Measurements from ENCODE around the gene INTS2. TPM values are rescaled to one million over a fixed set of nuclear protein-coding genes. Genes with fewer than 3 reads are reported as not detected.
A peak's percentile ranks its signal among the peaks of the same experiment; 100 is the strongest.
"Not testable (repeated sequence)": the region's sequence is repeated elsewhere in the genome, so short reads cannot be mapped to it uniquely, and the experiment has no call there.

INTS2 gene
- 9.1 TPM for total RNA-seq
- long read RNA-seq, partial matches to known transcripts = 1 of 2 reads
- long read RNA-seq, other reads (novel, unspliced or antisense) = 1 of 2 reads

- ATAC-seq (peak; percentile 99), DNase-seq (ENCODE audit: missing footprints) (peak; percentile 97)
- intact Hi-C loops (cut with DNase I) = loop anchor here (1.0 kb wide), 1 partner anchor 138 kb away; the partner anchor contains the start of gene MED13
These were observed at the start of gene INTS2 for GRCh38 chr17:61927208-61928100. TSS of gene INTS2 (minus strand) at chr17:61927982. CDS start at chr17:61926644, 1,338 bp downstream.

GRCh38 chr17:61974115-61974514 is 46.3 kb upstream of the INTS2 start:
- DNase-seq (ENCODE audit: missing footprints) (no peak), ATAC-seq (no peak)
- intact Hi-C loops (cut with DNase I) = no loop called here

- no peak for DNase-seq (ENCODE audit: missing footprints)
- ATAC-seq = no peak
- intact Hi-C loops (cut with DNase I) = no loop called here
These were observed 44.5 kb upstream of the INTS2 start for GRCh38 chr17:61972311-61972710.

GRCh38 chr17:61970030-61970429 is 42.2 kb upstream of the INTS2 start:
- DNase-seq (ENCODE audit: missing footprints) (no peak), ATAC-seq (no peak)
- intact Hi-C loops (cut with DNase I) = no loop called here

GRCh38 chr17:61968757-61969156 is 41.0 kb upstream of the INTS2 start:
- ATAC-seq = no peak

GRCh38 chr17:61967729-61968128 is 39.9 kb upstream of the INTS2 start:
- no peak for DNase-seq (ENCODE audit: missing footprints)
- no peak for ATAC-seq
- intact Hi-C loops (cut with DNase I) = no loop called here

More at GRCh38 chr17:61968757-61969156, 41.0 kb upstream of the INTS2 start:
- no peak for DNase-seq (ENCODE audit: missing footprints)
- intact Hi-C loops (cut with DNase I) = no loop called here

- ATAC-seq (no peak), DNase-seq (ENCODE audit: missing footprints) (no peak)
- intact Hi-C loops (cut with DNase I) = no loop called here
These were observed 38.4 kb upstream of the INTS2 start for GRCh38 chr17:61966191-61966590.

GRCh38 chr17:61955619-61956018 is 27.8 kb upstream of the INTS2 start:
- intact Hi-C loops (cut with DNase I) = no loop called here
- ATAC-seq (no peak), DNase-seq (ENCODE audit: missing footprints) (no peak)

- intact Hi-C loops (cut with DNase I) = no loop called here
- DNase-seq (ENCODE audit: missing footprints) (no peak), ATAC-seq (no peak)
These were observed 19.7 kb upstream of the INTS2 start for GRCh38 chr17:61947367-61948078.

GRCh38 chr17:61946359-61946758 is 18.6 kb upstream of the INTS2 start:
- DNase-seq (ENCODE audit: missing footprints) = no peak
- intact Hi-C loops (cut with DNase I) = no loop called here
- no peak for ATAC-seq

GRCh38 chr17:61943117-61943516 is 15.3 kb upstream of the INTS2 start:
- no peak for DNase-seq (ENCODE audit: missing footprints)
- ATAC-seq = no peak
- intact Hi-C loops (cut with DNase I) = no loop called here

GRCh38 chr17:61942085-61942484 is 14.3 kb upstream of the INTS2 start:
- intact Hi-C loops (cut with DNase I) = no loop called here
- DNase-seq (ENCODE audit: missing footprints) (no peak), ATAC-seq (no peak)

- no peak for ATAC-seq
- DNase-seq (ENCODE audit: missing footprints) = no peak
- intact Hi-C loops (cut with DNase I) = loop anchor here (1.0 kb wide), 1 partner anchor 137 kb away; the partner anchor contains the start of gene MED13
These were observed 287 bp upstream of the INTS2 start for GRCh38 chr17:61928101-61928436.

- intact Hi-C loops (cut with DNase I) = no loop called here
- no peak for ATAC-seq
- DNase-seq (ENCODE audit: missing footprints) = no peak
These were observed 965 bp downstream of the INTS2 start for GRCh38 chr17:61926826-61927207.

GRCh38 chr17:61915162-61915561 is 12.6 kb downstream of the INTS2 start:
- ATAC-seq; intact Hi-C loops (cut with DNase I); DNase-seq (ENCODE audit: missing footprints): not testable (repeated sequence)

GRCh38 chr17:61908292-61909037 is 19.3 kb downstream of the INTS2 start:
- DNase-seq (ENCODE audit: missing footprints) (no peak), ATAC-seq (no peak)
- intact Hi-C loops (cut with DNase I) = no loop called here

GRCh38 chr17:61907361-61907760 is 20.4 kb downstream of the INTS2 start:
- intact Hi-C loops (cut with DNase I) = no loop called here
- ATAC-seq (no peak), DNase-seq (ENCODE audit: missing footprints) (no peak)

GRCh38 chr17:61904094-61904710 is 23.6 kb downstream of the INTS2 start:
- DNase-seq (ENCODE audit: missing footprints) (no peak), ATAC-seq (no peak)
- intact Hi-C loops (cut with DNase I) = no loop called here

GRCh38 chr17:61903251-61903650 is 24.5 kb downstream of the INTS2 start:
- DNase-seq (ENCODE audit: missing footprints) (no peak), ATAC-seq (no peak)
- intact Hi-C loops (cut with DNase I) = no loop called here
